ENCODE data around the gene HDAC4.

DNA sequence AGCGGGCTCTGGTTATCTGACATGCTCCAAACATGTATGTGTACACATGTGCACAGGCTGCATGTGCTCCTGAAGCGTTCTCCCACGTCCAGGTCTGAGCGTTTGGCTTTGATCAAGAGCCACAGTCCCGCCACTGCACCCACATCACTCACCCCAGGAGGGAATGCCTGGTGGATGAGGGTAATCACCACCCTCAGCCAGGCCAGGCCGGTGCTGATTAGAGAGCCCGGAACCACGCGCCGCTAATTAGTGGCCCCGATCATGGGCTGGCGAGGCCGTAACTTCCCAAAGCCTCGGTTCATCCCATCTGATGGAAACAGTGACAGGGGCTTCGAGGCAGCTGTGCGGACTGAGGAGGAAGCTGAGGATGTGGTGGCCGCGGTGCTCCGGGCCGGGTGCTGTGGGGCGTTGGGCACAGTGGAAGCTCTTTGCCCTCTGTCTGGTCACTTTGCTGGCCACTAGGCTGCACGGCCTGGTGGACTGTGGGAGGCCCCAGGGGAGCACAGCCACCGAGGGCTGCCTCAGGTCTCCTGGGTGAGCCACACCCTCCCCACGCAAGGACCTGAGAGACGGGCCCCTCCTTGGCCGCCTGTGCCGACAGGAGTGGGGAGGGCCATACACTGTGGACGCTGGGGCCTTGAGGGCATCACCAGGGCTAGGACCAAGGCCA is 333.5 kb downstream of the HDAC4 start:
- TF ChIP-seq JUNB (IDR thresholded peaks at IDR 0.05; ENCODE audit: unreplicated experiment) (no peak), CTCF (conservative IDR thresholded peaks at IDR 0.05; ENCODE audit: low read depth in 2 of 2) (no peak), EZH2 (IDR thresholded peaks at IDR 0.05; ENCODE audit: low read depth, unreplicated experiment) (no peak), POLR2AphosphoS5 (IDR thresholded peaks at IDR 0.05; ENCODE audit: low read depth) (no peak)

Data from GM23338 (cell line).